GM18511 (cell line): ENCODE results near the gene RAD51B.

Source experiments
- ATAC-seq: cut with Tn5 transposase; IDR thresholded peaks from one replicate; pipeline ENCODE4 v1.9.1; 2021; ENCODE audit warnings: mild to moderate bottlenecking, moderate library complexity; ENCODE audit not compliant: unreplicated experiment

Gene RAD51B

DNA sequence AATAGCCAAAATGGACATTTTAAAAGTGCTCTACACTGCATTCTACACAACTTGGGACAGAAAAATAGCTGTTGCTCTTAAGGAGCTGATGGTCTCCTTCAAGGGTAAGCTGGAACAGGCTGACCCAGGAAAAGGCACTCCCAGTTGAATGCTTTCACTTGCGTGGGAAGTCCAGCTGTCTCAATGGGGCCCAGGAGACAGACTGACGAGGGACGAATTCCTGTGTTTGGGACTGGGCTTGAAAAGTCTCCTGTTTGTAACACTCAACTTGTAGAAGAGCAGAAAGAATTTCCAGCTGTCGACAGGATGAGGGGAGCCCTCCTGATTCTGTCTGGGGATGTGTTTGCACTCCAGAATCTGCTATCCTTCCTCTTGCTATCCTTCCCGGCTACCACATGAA, 792.5 kb downstream of the RAD51B start:
- ATAC-seq = no peak

DNA sequence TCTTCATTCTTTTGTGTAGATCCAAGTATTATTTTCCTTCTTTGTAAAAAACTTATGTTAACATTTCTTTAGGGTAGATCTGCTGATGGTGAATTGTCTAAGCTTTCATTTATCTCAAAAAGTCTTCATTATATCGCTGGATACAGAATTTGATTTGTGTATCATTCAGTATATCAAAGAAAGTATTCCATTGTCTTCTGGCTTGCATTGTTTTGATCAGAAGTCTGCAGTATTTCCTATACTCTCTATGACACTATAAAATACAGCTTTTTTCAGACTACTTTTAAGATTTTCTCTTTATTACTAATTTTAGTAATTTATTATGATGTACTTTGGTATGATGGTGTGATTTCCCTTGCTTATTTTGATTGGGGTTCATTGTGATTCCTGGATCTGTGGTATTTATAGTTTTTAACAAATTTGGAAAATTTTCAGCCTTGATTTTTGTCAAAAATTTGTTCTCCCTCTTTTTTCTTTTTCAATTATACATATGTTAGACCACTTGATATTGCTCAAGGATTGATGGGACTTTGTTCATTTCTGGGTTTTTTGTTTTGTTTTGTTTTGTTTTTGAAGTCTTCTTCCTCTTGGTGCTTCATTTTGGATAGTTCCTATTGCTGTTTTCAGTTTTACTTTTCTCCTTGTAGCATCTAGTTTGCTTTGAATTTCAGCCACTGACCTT, 796.8 kb downstream of the RAD51B start:
- ATAC-seq = no peak

DNA sequence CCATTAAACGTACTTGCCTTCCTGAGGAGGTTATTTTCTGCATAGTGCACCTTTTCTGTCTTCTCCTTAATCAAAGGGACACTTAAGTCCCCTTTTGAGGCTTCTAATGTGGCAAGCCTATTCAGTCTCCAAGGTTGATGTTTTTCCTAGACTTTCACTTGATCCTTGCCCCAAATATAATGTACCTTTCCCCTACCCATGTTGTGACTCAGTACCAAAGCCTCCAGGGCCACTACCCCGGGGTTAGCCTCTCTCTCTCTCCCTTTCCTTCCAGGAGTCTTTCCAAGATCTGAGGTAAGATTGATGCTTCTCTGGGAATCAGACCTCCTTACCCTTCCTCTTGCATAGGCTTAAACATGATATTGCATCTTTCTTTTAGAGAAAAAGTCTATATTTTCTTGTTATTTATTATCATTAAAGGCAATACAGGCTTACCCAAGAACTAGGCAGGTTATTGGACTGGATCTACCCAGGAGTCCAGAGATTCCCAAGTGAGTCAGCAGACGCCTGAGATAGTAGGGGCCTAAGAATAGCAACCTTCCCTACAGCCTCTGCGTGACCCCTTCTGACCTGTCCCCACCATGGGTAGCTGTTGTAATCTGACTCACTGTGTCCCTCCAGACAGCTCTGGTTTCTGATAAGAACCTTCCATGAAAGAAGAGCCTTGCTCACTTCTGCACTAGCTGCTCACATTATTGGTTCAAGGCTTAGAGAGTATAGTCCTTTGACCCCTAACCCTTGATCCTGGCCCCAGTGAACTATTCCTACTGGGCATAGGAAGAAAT, 800.4 kb downstream of the RAD51B start:
- ATAC-seq = no peak

DNA sequence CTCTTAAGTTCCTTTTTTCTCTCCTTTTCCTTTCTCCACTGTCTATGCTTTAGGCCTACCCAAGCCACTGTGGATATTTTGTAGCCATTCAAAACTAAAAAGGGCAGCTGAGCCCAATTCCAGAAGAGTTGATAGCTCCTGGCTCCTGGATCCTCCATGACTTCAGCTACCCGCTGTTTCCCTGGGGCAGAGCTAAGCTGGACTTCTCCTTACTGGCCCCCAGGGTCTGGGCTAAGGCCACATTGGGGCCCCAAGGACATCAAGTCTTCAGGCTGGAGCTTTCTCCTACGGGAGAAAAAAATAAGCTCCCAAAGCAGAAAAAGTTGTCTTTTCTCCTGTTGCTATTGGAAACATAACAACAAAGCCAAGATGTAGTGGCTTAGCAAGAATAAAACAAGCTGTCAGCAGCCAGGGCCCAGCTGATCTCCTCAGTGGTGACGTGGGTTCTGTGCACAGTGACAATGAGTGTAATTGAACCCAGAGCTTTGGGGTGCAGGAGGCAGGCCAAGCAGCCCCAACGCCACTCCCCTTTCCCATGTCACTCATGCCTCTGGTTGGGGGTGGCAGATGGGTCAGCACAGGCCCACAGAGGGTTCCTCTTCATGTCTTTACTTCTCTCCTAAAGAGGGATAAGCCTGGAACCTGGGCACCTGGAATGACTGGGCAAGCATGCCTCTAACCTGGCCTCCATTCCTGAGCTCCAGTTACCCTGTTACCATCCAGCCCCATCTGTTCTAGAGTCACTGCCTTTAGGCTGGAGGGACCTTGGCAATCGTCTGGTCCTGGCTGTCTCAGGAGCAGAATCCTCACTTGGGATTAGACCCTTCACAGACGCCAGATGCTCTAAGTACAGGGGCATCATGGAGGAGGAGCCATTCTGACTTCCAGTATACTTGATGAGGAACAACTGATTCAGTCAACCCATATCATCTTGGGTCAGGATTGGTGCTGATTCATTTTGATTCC, 802.1 kb downstream of the RAD51B start:
- no peak for ATAC-seq

DNA sequence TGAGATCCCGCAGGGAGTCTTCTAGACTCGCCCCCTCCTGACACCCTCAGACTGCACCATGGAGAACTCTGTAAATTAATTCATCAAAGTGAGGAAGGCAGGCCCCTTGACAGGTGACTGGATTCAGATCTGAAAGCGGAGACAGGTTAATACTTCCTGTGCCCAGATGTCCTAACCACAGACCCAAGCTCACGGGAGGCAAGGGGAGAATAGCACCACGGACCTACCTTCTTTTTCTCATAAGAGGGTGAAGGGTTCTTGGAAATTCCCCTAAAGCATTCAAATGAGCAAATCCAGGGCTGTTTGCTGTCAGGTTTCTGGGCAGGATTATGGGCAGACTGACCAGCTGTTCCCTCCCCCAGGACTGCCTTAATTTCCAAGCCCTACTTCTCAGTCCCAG, 803.3 kb downstream of the RAD51B start:
- no peak for ATAC-seq

DNA sequence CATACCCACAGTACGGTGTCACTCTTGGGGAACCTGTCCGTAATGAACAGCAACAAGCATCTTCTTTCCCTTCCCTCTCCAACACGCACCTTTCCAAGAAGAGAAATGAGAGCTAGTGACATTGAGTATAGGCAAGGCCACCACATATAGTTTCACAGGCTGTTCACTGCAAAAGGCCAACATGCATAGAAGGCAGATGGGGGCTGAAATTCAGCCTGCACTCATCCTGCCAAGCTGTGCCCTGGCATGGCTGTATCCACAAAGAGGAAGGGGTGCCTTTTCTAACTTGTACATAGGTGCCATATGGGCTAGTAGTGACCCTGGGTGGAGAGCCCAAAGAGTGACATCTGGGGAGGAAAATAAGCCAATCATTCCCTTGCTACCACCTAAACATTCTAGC, 803.7 kb downstream of the RAD51B start:
- no peak for ATAC-seq

DNA sequence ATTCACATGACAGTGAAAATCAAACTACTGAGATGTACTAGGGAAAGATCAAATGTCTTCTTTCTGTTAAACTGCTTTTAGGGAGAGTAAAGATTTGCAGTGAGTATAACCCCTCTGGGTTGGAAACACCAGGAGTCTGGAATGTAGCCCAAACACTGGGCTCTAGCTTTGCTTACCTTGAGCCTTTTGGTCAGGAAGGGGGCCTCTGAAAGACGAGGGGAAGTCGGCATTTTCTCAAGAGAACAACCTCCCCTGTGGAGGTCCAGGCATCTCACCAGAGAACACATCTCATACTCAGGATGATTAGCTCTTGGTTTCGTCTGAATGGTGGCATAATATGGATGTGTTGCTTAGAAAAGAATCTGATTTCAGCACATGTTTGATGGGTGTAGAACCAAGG, 804.2 kb downstream of the RAD51B start:
- ATAC-seq = no peak

DNA sequence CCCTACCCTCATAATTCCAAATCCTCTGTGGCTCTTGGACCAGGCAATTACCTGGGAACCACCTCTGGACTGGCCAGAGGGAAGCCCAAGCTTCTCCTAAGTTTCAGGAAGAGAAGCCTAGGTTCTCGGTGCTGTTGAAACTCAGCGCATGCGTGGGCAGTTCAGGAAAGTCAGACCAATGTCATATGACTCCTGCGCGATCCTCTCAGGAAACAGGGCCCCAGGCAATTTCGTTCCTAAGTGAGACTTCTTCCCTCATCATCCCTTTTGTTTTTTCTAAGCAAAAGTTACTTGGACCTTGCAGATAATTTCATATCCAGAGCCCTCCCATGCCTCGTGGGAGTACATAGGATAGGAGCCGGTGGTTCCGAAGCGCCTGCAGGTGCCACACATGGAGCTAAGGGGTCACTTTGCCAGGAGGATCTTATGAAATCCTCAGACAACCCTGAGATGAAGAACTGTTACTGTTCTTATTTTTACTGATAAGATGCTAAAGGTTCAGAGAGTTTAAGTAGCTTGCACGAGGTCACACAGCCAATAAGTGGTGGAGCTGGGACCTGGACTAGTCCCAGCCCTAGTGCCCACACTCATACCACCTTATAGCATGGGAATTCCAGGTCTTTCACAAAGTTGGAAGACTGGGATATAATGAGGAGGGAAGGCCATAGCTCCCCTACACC, 805.1 kb downstream of the RAD51B start:
- no peak for ATAC-seq

DNA sequence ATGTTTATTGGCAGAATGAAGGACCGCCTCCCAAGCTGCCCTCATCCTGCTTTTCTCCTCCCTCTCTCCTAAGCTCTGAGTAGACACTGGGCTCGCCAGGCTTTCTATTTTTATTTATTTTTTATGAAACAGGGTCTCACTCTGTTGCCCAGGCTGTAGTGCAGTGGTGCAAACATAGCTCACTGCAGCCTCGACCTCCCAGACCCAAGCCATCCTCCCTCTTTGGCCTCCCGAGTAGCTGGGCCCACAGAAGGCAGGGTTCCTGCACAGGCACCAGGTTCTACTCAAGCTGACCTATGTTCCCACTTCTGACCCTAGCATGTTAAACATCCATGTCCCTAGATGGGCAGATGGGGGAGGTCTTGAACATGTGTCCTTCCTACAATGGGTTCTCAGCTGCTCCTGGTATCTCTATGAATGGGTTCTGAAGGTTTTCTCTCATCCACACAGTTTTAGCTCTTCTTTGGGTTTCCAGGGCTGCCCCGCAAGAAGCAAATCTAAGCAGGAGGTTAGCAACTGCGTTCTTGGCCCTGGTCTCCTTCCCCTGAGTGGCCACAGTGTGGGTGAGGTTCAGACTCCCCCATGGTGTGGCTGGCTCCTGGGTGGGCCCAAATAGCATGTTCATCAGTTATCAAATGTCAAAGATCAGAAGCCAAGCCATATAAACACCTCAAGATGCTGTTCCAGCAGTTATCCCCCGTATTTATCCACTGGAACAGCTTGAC, 805.9 kb downstream of the RAD51B start:
- ATAC-seq = no peak

DNA sequence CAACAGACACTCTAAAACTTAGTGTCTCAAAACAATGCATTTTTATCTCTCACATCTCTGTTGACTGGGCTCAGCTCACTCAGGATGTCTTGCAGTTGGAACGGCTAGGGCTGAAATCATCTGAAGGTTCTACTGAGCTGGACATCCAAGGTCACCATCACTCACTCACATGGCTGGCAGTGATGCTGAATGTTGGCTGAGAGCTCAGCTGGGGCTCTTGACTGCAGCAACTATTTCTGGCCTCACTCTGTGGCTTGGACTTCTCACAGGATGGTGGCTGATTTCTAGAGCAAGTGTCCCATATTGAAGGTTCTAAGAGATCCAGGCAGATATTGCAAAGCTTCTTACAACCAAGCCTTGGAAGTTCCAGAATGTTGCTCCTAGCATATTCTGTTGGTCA, 806.8 kb downstream of the RAD51B start:
- no peak for ATAC-seq

DNA sequence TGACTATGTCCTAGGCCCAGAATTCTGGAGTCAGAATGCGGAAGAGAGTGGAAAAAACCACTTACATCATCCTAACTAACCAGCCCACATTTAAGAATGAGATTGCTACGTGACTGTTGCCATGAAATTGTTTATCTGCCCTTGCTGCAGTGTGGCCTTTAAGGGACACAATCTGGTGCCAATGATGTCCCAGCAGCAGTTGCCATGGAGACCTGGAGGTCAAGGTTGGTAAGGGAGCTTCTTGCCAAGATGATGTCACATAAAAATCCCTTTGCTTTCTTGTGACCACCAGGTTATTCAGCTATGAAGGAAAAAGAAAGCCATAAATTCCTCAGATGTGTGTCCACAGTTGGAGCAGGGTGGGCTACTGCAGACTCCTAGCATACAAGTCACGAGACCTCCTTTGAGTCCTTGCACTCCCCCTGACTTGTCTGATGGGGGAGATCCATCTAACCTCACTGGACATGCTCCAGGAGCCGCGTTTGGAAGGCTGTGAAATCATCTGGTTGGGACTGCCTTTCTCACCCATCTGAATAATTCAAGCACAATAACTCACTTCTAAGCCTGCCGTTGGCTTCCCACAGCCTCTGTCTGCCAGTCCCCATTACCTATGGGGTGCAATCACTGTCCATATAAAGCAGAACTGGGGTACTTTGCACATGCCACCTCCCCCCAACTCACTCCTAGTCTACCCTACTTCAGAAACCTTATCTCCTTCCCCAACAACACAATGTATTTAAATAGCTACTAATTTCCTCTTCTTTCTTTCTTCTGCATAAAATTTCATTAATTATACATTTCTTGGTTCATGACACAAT, 807.7 kb downstream of the RAD51B start:
- ATAC-seq = no peak

DNA sequence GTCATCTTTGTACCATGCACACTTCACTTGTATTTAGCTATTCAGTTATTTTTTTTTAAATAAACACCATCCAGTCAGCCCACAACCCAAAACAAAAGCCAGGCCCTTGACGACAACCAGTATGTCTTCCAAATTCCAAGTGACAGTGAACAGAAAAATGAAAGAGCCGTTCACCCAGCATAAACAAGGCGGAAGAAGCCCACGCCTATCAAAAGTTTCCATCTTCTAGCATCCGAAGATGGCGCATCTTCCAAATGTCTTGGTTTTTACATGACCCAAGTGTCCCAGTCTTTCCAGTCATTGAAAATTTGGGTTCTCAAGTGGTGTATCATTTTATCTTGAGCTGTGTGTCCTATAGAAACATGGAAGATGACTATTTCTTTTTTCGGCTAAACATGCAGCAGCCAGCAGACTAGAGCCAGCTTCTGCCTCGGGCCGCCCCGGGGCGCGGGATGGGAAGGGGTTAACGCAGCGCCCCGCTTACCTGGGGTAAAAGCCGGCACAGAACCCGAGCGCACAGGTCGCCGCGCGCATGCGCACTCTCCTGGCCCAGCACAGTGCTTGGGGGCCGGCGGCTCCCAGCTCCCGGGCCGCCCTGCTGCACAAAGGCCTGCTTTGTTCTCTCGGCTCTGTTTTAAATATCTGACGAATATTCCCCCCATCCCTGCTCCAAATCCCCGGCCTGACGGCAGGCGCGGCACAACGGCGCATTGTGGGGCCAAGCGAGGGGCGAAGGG, 808.5 kb downstream of the RAD51B start:
- no peak for ATAC-seq

DNA sequence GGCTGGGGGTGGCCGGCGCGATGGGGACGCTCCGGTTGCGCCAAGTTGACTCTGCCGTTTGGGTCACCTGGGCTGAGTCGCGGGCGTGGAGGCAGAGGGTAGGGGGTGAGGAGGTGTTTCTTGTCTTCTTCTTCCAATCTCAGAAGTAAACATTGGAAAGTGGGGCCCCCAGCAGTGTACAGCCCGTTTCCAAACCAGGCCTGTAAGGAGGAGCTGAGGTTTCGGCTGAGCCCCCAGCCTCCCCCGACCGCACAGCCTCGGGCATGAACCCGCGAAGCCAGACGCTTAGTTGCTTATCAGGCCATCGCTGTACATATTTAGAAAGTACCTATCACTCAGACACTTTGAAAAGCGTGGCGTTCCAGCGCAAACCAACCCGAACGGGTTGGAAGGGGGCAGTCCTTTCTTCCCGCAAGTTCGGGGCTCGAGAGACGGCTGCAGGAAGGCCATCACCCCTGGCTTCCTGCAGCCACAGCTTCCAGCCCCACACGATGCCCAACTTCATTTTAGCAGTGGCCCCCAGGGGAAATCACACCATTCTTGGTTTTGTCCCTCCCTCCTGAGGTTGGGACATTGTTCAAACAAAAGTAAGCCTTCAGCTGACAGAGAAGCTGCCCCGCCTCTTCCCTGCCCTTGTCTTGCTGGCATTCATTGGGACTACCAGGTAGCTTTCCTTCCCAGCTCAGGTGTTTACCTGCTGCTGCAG, 809.2 kb downstream of the RAD51B start:
- no peak for ATAC-seq

DNA sequence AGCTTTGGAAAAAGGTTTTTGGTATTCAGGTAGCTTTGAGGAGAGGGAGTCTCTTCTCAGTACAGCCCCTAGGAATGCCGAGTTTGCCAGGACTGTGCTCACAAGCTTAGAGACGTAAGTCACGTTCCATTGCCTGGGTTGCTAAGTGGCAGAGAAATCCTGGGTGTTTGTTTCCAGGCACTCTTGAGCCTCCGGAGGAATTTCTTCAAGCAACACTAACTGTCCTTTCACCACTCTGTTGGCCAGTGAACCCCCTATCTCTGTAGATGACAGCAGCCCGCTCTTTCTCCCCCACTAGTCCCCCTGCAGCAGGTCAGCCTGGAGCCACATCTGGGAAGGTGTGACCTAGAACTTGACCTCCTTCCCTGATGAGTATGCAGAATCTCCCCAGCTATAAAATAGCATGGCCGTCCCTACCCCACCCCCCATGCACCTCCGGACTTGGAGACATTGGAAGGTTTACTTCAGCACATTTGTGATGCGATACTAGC, 810.5 kb downstream of the RAD51B start:
- ATAC-seq = no peak

DNA sequence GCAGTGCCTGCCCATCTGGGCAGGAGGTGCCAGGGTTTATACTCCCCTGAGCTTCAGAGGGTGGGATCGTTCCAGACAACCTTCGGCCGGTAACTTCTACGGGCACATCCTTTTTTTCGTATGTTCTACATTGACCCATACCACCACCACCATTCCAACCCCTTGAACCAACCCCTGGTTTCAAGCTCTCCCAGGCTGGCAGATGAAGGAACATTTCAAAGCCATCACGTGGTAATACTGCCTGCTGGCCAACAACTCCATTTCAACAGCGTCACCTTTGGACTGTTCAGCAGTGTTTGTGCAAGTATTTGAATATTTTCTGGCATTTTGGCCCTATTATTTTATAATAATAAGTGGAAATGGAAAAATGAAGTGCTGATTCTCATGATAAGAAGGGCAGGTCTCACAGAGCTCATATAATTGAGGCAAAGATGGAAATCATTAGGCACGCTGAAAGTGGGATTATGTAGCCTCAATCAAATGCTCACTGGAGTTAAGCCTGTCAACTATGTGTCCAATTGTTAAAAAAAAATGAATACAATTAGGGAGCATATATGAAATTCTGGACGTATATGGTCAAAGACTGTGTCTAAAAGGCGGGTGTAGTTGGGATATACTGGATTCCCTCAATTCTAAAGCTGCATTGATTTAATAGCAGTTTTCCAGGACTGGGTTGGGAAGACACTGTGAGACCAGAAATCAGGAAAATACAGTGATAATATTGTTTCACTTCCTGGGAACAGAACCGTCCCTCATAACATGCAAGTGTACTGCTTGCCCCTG, 811.2 kb downstream of the RAD51B start:
- no peak for ATAC-seq

DNA sequence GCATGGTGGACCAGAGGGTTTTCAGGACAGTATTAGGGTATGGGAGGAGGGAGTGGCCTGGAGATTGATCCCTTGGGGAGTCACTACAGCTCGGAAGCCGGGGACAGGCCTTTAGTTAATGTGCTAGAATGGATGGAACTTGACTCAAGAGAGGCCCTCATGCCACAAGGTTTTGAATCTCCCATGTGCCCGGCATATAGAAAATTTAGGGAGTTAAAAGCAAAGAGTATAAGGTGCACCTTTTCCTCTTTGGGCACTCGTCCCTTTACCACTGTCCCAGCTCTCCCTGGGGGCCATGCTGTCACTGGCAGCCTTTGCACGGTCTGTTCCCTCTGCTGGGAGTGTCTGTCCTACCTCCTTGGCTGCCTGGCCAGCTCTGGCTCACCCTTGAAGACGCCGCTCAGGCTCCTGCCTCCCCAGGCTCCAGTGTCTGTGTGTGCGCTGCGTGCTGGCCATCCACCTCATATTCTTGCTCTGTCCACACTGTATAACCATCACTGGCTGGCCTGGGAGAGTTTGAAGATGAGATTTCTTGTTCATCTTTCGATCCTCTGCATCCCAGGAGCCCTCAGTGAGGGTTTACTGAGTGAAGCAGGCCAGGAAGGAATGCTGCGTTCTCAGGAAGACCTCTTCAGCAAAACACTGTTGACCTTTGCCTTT, 811.9 kb downstream of the RAD51B start:
- no peak for ATAC-seq
